Measurements from ENCODE around the gene TM9SF2. TPM values are rescaled to one million over a fixed set of nuclear protein-coding genes. Genes with fewer than 3 reads are reported as not detected.

TM9SF2 gene
- polyA plus RNA-seq, 1 experiment = 125 TPM

GRCh38 chr13:99527301-99527700 is 26.0 kb downstream of the TM9SF2 start:
- Histone ChIP-seq H3K27ac (ENCODE audit: low read depth, low read length) (no peak overlapping the region), H3K27me3 (ENCODE audit: control insufficient read depth, insufficient read depth, low read length) (no peaks in the 10 kb centered on the region), H3K9me3 (ENCODE audit: control insufficient read depth, insufficient read depth, low read length) (no peaks in the 10 kb centered on the region), H3K4me3 (ENCODE audit: low read depth, low read length) (no peak overlapping the region)
- CTCF ChIA-PET = interaction anchor here (1.2 kb wide), 1 partner anchor 90 kb away, joined by 4 read pairs; no protein-coding TSS in a partner anchor
- TF ChIP-seq, protein P1, sequence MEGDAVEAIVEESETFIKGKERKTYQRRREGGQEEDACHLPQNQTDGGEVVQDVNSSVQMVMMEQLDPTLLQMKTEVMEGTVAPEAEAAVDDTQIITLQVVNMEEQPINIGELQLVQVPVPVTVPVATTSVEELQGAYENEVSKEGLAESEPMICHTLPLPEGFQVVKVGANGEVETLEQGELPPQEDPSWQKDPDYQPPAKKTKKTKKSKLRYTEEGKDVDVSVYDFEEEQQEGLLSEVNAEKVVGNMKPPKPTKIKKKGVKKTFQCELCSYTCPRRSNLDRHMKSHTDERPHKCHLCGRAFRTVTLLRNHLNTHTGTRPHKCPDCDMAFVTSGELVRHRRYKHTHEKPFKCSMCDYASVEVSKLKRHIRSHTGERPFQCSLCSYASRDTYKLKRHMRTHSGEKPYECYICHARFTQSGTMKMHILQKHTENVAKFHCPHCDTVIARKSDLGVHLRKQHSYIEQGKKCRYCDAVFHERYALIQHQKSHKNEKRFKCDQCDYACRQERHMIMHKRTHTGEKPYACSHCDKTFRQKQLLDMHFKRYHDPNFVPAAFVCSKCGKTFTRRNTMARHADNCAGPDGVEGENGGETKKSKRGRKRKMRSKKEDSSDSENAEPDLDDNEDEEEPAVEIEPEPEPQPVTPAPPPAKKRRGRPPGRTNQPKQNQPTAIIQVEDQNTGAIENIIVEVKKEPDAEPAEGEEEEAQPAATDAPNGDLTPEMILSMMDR (IDR thresholded peaks at IDR 0.05; ENCODE audit: low read depth, low read length) = no peak
- no peak for DNase-seq (ENCODE audit: low read depth, low spot score)
- POLR2A ChIA-PET = no interaction called here

GRCh38 chr13:99528547-99528946 is 27.3 kb downstream of the TM9SF2 start:
- no peak overlapping the region for H3K27ac ChIP-seq (ENCODE audit: low read depth, low read length)
- CTCF ChIA-PET = interaction anchor here (1.5 to 1.6 kb wide), 2 partner anchors 128 to 259 kb away, joined by 3 to 5 read pairs; no protein-coding TSS in a partner anchor
- H3K4me3 ChIP-seq (ENCODE audit: low read depth, low read length) = no peak overlapping the region
- DNase-seq (ENCODE audit: low read depth, low spot score) = no peak
- H3K27me3 ChIP-seq (ENCODE audit: control insufficient read depth, insufficient read depth, low read length) = no peaks in the 10 kb centered on the region
- POLR2A ChIA-PET = no interaction called here
- no peaks in the 10 kb centered on the region for H3K9me3 ChIP-seq (ENCODE audit: control insufficient read depth, insufficient read depth, low read length)
- TF ChIP-seq, protein P1 (IDR thresholded peaks at IDR 0.05; ENCODE audit: low read depth, low read length) = peak; percentile 13; the same call in 1 of the 2 replicates

DNA sequence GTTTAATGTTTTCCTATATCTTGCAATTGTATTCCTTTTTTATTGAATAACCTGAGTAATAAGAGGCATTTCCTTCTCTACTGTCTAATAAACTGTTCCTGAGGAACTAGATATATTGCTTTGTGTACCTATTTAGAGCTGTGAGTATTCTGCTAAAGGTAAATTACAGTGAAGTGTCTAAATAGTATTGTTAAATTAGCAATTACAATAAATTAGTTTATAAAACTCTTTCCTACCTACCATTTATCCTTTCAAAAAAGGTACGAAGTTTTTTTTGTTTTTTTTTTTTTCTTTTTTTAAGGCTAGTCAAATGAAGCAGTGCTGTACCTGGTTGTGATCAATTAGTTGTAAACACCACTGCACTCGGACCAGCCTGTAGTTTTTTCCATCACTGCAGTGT is 34.8 kb downstream of the TM9SF2 start:
- Histone ChIP-seq H3K9me3 (ENCODE audit: control insufficient read depth, insufficient read depth, low read length) (no peaks in the 10 kb centered on the region), H3K4me3 (ENCODE audit: low read depth, low read length) (no peak overlapping the region), H3K27ac (ENCODE audit: low read depth, low read length) (no peak overlapping the region), H3K27me3 (ENCODE audit: control insufficient read depth, insufficient read depth, low read length) (no peaks in the 10 kb centered on the region)
- TF ChIP-seq, protein P1 (IDR thresholded peaks at IDR 0.05; ENCODE audit: low read depth, low read length) = no peak
- ChIA-PET POLR2A (no interaction called here), CTCF (interaction anchor here (1.4 kb wide), 1 partner anchor 99 kb away, joined by 4 read pairs; no protein-coding TSS in a partner anchor)
- DNase-seq (ENCODE audit: low read depth, low spot score) = no peak

DNA sequence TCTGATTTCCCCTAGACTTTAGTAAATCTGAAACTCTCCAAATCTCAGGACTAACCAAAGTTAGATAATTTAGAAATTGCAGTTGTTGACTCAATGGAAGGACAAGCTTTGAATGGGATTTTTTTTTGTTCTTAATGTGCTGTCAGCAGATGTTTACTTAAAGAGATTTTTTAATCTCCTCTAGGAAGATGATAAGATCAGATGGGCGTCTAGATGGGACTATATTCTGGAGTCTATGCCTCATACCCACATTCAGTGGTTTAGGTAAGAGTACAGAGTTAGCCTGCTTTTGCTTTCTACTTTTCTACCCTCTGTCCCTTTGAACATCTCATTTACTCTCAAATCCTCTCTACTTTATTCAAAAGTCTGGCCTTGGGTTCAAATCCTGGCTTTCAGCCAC is 39.3 kb downstream of the TM9SF2 start:
- Histone ChIP-seq H3K4me3 (ENCODE audit: low read depth, low read length) (no peak overlapping the region), H3K27ac (ENCODE audit: low read depth, low read length) (no peak overlapping the region), H3K9me3 (ENCODE audit: control insufficient read depth, insufficient read depth, low read length) (no peaks in the 10 kb centered on the region), H3K27me3 (ENCODE audit: control insufficient read depth, insufficient read depth, low read length) (no peaks in the 10 kb centered on the region)
- ChIA-PET CTCF (interaction anchor here (1.0 to 1.3 kb wide), 2 partner anchors 104 to 271 kb away, joined by 3 to 4 read pairs; no protein-coding TSS in a partner anchor), POLR2A (no interaction called here)
- TF ChIP-seq, protein P1 (IDR thresholded peaks at IDR 0.05; ENCODE audit: low read depth, low read length) = no peak
- DNase-seq (ENCODE audit: low read depth, low spot score) = no peak

DNA sequence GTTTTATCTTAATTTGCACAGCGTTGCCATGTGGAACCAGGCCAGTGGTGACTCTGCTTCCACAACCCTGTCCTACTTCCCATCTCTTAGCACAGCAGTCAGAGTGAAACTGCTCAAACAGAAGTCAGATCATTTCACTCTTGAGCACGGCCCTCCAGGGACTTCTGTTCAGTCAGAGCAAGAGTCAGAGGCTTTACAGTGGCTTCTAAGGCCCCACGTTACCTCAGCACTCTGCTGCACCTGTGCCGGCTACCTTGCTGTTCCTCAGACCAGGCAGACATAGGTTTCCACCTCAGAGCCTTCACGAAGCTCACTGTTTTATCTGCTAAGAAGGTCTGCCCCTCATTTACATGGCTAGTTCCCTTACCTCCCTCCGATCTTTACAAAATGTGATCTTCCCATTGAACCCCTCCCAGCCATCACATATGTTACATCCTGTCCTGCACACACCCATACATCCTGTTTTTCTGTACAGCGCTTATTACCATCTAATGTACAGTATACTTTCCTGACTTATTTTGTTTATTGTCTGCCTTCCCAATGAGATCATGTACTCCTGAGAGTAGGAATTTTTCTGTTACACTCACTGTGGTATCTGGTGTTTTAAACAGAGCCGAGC is 41.6 kb downstream of the TM9SF2 start:
- TF ChIP-seq, protein P1 (IDR thresholded peaks at IDR 0.05; ENCODE audit: low read depth, low read length) = no peak
- Histone ChIP-seq H3K27me3 (ENCODE audit: control insufficient read depth, insufficient read depth, low read length) (no peaks in the 10 kb centered on the region), H3K27ac (ENCODE audit: low read depth, low read length) (no peak overlapping the region), H3K9me3 (ENCODE audit: control insufficient read depth, insufficient read depth, low read length) (no peaks in the 10 kb centered on the region), H3K4me3 (ENCODE audit: low read depth, low read length) (no peak overlapping the region)
- ChIA-PET CTCF (no interaction called here), POLR2A (no interaction called here)
- DNase-seq (ENCODE audit: low read depth, low spot score) = no peak
